Measurements from ENCODE around the gene ZNF697.
A peak's percentile ranks its signal among the peaks of the same experiment; 100 is the strongest.
"Not testable (repeated sequence)": the region's sequence is repeated elsewhere in the genome, so short reads cannot be mapped to it uniquely, and the experiment has no call there.

ZNF697 gene

DNA sequence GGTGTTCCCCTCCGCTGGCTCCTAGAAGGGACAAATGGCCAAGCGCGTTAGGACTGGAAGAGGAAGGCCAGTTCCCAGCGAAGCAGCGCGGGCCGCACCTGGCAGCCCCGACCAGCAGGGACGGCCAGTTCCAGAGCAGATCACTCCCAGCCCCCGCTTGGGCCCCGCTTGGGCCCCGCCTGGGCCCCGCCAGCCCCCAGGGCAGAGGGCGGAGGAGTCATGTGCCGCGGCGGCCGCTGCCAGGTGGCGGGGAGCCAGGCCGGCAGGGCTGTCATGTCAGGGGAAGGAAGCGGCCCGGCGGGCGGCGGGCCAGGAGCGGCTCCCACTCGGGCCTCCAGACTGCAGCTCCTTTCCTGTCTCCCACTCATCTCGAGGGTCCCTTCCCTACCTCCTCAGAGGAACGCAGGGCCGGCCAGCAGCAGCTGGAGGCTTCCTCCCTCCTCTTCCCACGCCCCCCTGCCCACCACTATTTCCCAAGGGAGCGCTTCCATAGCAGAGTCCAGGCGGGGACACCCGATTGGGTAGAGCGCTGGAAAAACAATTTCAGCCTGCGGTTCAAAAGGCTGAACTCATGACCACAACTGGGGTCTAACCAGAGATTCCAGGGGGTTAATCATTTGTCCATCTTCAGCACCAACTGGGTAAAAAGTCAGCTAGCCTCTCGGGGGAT lies 16.5 kb downstream of the ZNF697 start:
- peak; percentile 55 for DNase-seq (ENCODE audit: low spot score)

DNA sequence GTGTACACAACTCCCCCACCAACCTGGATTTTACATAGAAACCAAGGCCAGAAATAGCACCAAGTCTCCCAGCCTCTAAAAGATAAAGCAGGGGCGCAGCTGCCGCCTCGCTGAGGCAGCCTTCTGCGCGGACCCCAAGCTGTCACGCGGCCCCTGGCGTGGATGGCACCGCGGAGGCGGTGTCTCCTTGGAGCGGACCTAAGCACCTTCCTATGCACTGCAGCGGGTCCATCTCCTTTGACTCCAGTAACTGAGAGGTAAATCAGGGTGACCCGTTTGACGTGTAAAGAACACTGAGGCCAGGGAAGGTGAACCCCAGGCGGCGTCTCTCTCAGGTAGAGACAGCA lies 17.0 kb downstream of the ZNF697 start:
- no peak for DNase-seq (ENCODE audit: low spot score)

DNA sequence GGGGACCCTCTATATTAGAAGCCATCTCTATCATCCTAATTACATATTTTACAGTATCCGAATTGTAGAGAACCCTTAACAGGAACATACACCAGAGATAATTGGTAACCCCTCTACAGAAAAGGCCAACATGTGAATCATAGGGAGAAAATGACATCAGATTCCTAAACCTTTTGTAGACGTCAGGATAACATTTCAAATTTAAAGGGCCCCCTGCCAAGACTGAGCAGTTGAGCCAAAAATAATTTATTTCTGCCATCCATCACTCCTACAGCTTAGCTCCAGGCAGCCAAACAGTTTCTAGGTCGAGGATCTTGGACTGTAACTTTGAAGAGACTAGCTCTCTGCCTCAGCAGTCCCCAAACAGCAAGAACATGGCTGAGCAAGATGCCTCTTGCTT lies 21.2 kb downstream of the ZNF697 start:
- no peak for DNase-seq (ENCODE audit: low spot score)

- no peak for DNase-seq (ENCODE audit: low spot score)
Observed at GRCh38 chr1:119626011-119626545, 22.0 kb downstream of the ZNF697 start.

GRCh38 chr1:119623678-119624077 lies 24.4 kb downstream of the ZNF697 start:
- DNase-seq (ENCODE audit: low spot score), result no peak

GRCh38 chr1:119623193-119623515 lies 24.9 kb downstream of the ZNF697 start:
- DNase-seq (ENCODE audit: low spot score), result no peak

DNA sequence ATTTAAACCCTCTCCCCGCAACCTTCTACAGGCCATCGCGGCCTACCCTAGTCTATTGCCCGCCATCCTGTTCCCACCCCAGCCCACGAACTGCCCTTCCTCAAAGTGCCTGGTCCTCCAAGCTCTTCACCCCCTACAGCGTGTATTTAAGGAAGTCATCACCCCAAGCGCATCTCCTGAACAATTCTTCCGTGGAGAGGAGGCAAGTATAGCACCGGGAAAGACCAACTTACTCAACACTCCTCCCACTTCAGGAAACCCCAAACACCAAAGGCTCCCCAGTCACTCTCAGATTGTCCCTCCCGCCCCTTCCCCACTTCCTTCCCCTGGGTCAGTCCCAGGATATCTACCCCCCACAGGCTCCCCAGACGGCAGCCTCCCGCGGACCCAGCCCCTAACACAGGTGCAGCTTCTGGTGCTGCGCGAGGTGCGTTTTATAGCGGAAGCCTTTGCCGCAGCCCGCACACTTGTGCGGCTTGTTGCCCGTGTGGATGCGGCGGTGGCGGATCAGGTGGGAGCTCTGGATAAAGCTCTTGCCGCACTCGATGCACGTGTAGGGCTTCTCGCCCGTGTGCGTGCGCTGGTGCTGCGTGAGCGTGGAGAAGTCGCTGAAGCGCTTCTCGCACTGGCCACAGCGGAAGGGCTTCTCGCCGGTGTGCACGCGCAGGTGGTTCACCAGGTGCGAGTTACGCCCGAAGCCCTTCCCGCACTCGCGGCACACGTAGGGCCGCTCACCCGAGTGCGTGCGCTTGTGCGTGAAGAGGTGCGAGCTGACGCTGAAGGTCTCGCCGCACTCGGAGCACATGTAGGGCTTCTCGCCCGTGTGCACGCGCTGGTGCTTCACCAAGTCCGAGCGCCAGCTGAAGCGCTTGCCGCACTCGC lies 25.5 kb downstream of the ZNF697 start:
- DNase-seq (ENCODE audit: low spot score), result no peak

DNA sequence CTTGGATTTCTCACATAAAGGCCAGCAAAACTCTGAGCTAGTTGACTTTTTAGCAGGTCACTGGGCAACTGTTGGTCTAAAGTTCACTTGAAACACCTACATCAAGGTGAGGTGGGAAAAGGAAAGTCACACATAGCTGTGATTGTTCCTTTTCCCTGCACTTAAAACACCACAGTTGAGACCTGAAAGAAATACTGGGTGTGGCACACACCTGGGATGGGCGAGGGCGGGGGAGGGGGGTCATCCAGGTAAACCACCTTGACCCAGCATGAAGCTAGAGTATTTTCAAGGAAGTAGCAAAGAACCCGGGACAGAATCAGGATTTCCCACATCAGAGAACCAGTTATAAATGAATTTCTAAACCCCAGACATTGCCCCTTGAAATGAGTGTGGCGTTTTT lies 26.4 kb downstream of the ZNF697 start:
- no peak for DNase-seq (ENCODE audit: low spot score)

DNA sequence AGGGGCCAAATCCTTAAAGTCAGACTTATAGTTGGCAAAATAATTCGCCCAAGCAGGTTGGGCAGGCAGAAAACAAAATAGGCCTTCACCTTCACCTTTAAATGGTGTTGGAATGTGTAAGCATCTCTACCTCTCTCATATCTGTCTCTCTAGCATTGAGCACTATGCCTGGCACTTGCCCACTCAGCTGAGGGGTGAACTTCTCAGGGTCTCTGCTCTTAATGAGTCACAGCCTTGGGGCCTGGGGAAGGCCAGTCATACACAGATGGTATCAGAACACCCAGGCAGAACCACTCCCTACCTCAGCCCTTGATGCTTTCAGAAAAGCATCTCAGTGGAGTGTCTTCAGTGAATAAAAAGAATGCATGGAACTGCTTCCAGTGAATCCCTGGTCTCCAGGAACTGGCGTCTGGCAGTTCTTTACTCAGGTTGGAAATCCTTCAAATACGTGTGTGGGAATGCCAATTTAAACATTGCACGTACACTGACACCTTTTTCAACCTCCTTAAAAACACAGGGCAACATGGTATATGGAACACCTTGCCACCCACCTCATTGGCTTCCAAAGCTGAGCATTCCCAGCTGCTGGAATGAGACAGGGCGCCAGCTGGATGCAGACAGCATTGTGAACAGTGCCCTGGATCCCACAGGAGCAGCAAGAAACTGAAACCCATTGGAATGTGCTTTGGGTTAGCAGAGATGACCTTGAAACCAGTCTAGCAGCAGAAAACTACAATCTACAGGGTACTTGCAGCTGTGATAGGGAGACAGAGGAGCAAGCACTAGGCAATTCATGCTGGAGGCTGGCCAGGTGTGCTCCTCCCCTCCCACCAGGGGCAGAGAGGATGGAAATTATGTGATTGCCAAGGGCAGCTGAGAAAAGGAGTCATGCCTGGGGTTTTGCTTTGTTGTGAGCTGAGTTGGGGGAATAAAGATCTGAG lies 30.0 kb downstream of the ZNF697 start:
- DNase-seq (ENCODE audit: low spot score), result no peak

DNA sequence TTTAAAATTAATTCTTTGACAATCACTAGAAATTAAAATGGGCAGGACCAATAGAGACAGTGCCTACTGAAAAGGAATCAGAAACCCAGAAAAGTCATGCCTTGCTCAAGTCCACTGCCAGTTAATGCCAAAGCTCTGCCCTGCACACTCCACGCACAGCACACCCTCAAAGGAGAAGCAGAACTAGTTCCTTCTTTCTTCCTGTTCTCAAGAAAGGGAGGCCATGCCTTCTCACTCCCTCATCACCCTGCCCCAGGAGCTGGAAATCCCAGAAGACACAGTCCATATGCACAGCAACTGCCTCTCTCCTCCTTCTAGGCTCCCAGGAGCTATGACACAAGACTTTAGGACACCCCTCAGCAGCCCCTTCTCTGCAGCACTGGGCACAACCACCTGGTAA lies 31.3 kb downstream of the ZNF697 start:
- DNase-seq (ENCODE audit: low spot score), result not testable (repeated sequence)

- not testable (repeated sequence) for DNase-seq (ENCODE audit: low spot score)
Observed at GRCh38 chr1:119615100-119615499, 33.0 kb downstream of the ZNF697 start.

DNA sequence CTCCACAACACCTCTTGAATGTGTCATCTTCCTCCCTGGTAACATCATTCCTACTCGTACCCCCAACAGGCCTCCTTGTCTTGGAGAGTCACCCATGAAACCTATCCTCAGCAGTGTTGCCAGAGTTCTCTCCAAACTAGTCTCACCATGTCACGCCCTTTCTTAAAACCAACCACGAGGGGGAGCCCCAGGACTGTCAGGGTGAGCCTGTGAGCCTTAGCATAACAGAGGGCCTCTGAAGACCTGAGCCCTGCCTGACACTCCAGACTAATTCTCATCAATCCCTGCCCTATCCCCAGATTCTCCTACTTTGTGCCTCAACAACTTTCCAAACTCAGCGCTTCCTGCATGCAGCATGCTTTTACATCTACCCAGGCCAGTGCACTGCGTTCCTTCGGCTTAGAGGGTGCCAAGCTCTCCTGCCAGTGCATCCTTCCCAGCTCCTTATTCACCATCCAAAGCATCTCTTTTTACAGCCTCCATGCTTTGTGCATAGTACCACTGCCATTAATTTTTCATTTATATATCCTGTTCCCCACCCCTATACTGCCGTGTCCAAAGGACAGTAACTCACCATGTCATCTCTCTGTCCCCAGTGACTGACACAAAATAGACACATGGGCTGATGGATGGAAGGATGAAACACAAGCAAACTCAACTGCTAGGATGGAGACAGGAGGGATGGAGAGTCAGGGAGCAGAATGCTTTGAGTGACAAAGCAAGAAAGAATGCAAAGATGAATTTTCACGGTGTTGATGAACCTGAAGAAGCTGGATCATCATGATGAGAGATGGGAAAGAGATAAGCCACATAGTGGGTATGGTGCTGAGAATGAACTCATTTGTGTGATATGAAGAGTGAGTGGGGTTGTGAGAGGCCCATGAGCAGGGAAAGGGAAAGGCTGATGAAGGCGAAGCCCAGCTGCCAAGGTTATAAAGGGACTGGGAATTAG lies 34.0 kb downstream of the ZNF697 start:
- peak; percentile 94 for DNase-seq (ENCODE audit: low spot score)

DNA sequence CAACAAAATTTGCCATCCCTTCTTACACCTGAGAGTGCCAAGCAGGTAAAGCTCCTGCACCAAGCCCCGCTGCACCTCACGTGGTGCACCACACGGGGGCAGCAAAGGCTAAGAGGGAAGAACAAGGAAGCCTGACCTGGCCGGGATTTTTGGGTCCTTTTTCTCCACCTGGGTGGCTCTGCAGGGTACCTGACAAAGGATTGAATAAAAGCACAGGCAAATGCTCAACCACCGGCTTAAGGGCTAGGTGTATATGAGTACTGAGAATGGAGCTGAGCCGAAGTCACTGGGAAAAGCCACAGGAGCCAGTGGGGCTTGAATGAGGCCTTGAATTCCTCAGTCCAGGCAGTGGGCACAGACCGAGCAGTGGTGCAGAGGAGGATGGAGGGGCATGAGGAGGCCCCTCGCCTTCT lies 36.4 kb downstream of the ZNF697 start:
- peak; percentile 58 for DNase-seq (ENCODE audit: low spot score)

DNA sequence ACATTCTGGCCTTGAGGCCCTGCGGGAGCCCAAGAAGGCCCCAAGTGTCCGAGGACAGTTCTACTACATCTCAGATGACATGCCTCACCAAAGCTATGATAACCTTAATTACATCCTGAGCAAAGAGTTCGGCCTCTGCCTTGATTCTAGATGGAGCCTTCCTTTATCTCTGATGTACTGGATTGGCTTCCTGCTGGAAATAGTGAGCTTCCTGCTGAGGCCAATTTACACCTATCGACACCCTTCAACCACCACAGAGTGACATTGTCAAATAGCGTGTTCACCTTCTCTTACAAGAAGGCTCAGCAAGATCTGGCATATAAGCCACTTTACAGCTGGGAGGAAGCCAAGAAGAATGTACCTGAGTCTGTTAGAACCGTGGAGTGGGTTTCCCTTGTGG lies 39.2 kb downstream of the ZNF697 start:
- not testable (repeated sequence) for DNase-seq (ENCODE audit: low spot score)

- not testable (repeated sequence) for DNase-seq (ENCODE audit: low spot score)
Observed at GRCh38 chr1:119607087-119607807, 40.8 kb downstream of the ZNF697 start.

DNA sequence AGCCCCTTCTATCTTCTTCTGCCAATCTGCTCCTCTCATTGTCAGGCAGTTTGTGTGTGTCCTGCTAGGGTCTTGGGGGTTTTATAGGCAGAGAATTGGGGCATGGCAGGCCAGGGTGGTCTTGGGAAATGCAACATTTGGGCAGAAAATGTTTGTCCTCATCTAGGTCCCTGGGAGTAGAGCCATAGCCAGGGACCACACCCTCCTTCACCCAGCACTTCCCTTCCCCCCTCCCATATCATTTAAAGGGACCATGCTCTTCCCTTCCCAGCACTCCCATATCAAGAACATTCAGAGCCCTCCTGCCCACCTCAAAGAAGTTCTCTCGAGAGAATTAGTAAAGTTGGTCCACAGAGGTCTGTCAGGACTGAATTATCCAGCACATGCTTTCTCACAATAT lies 41.7 kb downstream of the ZNF697 start:
- no peak for DNase-seq (ENCODE audit: low spot score)

- no peak for DNase-seq (ENCODE audit: low spot score)
Observed at GRCh38 chr1:119605686-119606085, 42.4 kb downstream of the ZNF697 start.

DNA sequence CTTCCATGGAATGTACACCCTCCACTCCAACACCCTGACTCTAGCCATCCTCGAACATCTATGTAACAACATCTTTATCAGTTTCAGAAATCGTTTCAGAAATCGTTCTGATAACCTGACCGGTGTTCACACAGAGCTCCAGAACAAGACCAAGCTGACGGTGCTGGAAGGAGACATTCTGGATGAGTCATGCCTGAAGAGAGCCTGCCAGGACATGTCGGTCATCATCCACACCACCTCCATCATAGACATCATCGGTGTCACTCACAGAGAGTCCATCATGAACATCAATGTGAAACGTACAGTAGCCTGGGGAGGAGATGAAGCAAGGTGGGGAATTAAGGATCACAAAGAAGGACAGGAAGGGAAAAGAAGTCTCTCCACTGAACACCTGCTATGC lies 43.0 kb downstream of the ZNF697 start:
- not testable (repeated sequence) for DNase-seq (ENCODE audit: low spot score)

GRCh38 chr1:119603695-119604094 lies 44.4 kb downstream of the ZNF697 start:
- DNase-seq (ENCODE audit: low spot score), result no peak

GRCh38 chr1:119603241-119603640 lies 44.8 kb downstream of the ZNF697 start:
- not testable (repeated sequence) for DNase-seq (ENCODE audit: low spot score)

All from pons (tissue), 1 donor.